Measurements from ENCODE around the gene MYO6. TPM values are rescaled to one million over a fixed set of nuclear protein-coding genes. Genes with fewer than 3 reads are reported as not detected.

MYO6 gene
- polyA plus RNA-seq, 1 experiment, result 13.7 TPM

GRCh38 chr6:75755704-75756103 is 6.7 kb downstream of the MYO6 start:
- no peak overlapping the region for H3K27ac ChIP-seq (ENCODE audit: low read depth, low read length)
- H3K27me3 ChIP-seq (ENCODE audit: control insufficient read depth, insufficient read depth, low read length), result no peaks in the 10 kb centered on the region
- H3K9me3 ChIP-seq (ENCODE audit: control insufficient read depth, insufficient read depth, low read length), result peaks cover 2% of the 10 kb centered on the region; the same call in 1 of the 2 replicates
- DNase-seq (ENCODE audit: low read depth, low spot score), result no peak
- CTCF ChIA-PET, result no interaction called here
- POLR2A ChIA-PET, result no interaction called here
- TF ChIP-seq CTCF (IDR thresholded peaks at IDR 0.05; ENCODE audit: low read depth, low read length), result no peak
- no peak overlapping the region for H3K4me3 ChIP-seq (ENCODE audit: low read depth, low read length)

- Histone ChIP-seq H3K4me3 (ENCODE audit: low read depth, low read length) (no peak overlapping the region), H3K27me3 (ENCODE audit: control insufficient read depth, insufficient read depth, low read length) (no peaks in the 10 kb centered on the region), H3K27ac (ENCODE audit: low read depth, low read length) (no peak overlapping the region), H3K9me3 (ENCODE audit: control insufficient read depth, insufficient read depth, low read length) (peaks cover 2% of the 10 kb centered on the region; the same call in 1 of the 2 replicates)
- DNase-seq (ENCODE audit: low read depth, low spot score), result no peak
- ChIA-PET CTCF (no interaction called here), POLR2A (interaction anchor here (0.7 kb wide), 1 partner anchor 198 kb away, joined by 6 read pairs; no protein-coding TSS in a partner anchor)
- TF ChIP-seq CTCF (IDR thresholded peaks at IDR 0.05; ENCODE audit: low read depth, low read length), result no peak
Measured at GRCh38 chr6:75757295-75757694, 8.3 kb downstream of the MYO6 start.

- Histone ChIP-seq H3K9me3 (ENCODE audit: control insufficient read depth, insufficient read depth, low read length) (peaks cover 2% of the 10 kb centered on the region; the same call in 1 of the 2 replicates), H3K4me3 (ENCODE audit: low read depth, low read length) (no peak overlapping the region), H3K27ac (ENCODE audit: low read depth, low read length) (no peak overlapping the region), H3K27me3 (ENCODE audit: control insufficient read depth, insufficient read depth, low read length) (no peaks in the 10 kb centered on the region)
- ChIA-PET POLR2A (interaction anchor here (0.7 kb wide), 1 partner anchor 199 kb away, joined by 6 read pairs; no protein-coding TSS in a partner anchor), CTCF (no interaction called here)
- no peak for TF ChIP-seq CTCF (IDR thresholded peaks at IDR 0.05; ENCODE audit: low read depth, low read length)
- no peak for DNase-seq (ENCODE audit: low read depth, low spot score)
Measured at GRCh38 chr6:75758061-75758460, 9.0 kb downstream of the MYO6 start.

- H3K4me3 ChIP-seq (ENCODE audit: low read depth, low read length), result no peak overlapping the region
- no peak for TF ChIP-seq CTCF (IDR thresholded peaks at IDR 0.05; ENCODE audit: low read depth, low read length)
- CTCF ChIA-PET, result interaction anchor here (0.8 kb wide), 1 partner anchor 96 kb away, joined by 4 read pairs; no protein-coding TSS in a partner anchor
Measured at GRCh38 chr6:75759207-75759606, 10.2 kb downstream of the MYO6 start.

GRCh38 chr6:75760320-75760719 is 11.3 kb downstream of the MYO6 start:
- CTCF ChIA-PET, result no interaction called here
- Histone ChIP-seq H3K4me3 (ENCODE audit: low read depth, low read length) (no peak overlapping the region), H3K27ac (ENCODE audit: low read depth, low read length) (no peak overlapping the region), H3K27me3 (ENCODE audit: control insufficient read depth, insufficient read depth, low read length) (no peaks in the 10 kb centered on the region), H3K9me3 (ENCODE audit: control insufficient read depth, insufficient read depth, low read length) (peaks cover 2% of the 10 kb centered on the region; the same call in 1 of the 2 replicates)
- TF ChIP-seq CTCF (IDR thresholded peaks at IDR 0.05; ENCODE audit: low read depth, low read length), result no peak
- DNase-seq (ENCODE audit: low read depth, low spot score), result no peak
- POLR2A ChIA-PET, result no interaction called here

More at GRCh38 chr6:75759207-75759606, 10.2 kb downstream of the MYO6 start:
- Histone ChIP-seq H3K27me3 (ENCODE audit: control insufficient read depth, insufficient read depth, low read length) (no peaks in the 10 kb centered on the region), H3K9me3 (ENCODE audit: control insufficient read depth, insufficient read depth, low read length) (peaks cover 2% of the 10 kb centered on the region; the same call in 1 of the 2 replicates), H3K27ac (ENCODE audit: low read depth, low read length) (no peak overlapping the region)
- POLR2A ChIA-PET, result no interaction called here
- no peak for DNase-seq (ENCODE audit: low read depth, low spot score)
